SK-N-SH treated with all-trans-retinoic acid at 6 μM for 48 hours (cell line): ENCODE results near the gene SMIM41.

Experiments used
- ATAC-seq: fragments of 200-7000 bp; cut with Tn5 transposase; 3 replicates; pipeline ENCODE4 v1.9.1; 2020; ENCODE audit warnings: mild to moderate bottlenecking, moderate library complexity
- ARNTL ChIP-seq: fragments of 450-650 bp; formaldehyde crosslinking; IDR thresholded peaks from 2 replicates; pipeline ENCODE4 v1.5.0; 2020; ENCODE audit warnings: low read depth, mild to moderate bottlenecking, moderate library complexity, borderline replicate concordance
- BACH2 ChIP-seq: fragments of 250-450 bp; sonication (Bioruptor Pico); IDR thresholded peaks from 2 replicates; pipeline ENCODE4 v1.9.0; 2021; ENCODE audit warnings: mild to moderate bottlenecking, borderline replicate concordance
- CSDC2 ChIP-seq: fragments of 250-450 bp; sonication (Bioruptor Pico); IDR thresholded peaks from 2 replicates; pipeline ENCODE4 v1.5.0; 2020; ENCODE audit warnings: mild to moderate bottlenecking, moderate library complexity
- ESRRG ChIP-seq: fragments of 250-450 bp; sonication (Bioruptor Pico); IDR thresholded peaks from 2 replicates; pipeline ENCODE4 v1.6.1; 2021; ENCODE audit warnings: mild to moderate bottlenecking
- GLIS3 ChIP-seq: fragments of 250-450 bp; sonication (Bioruptor Pico); IDR thresholded peaks from 2 replicates; pipeline ENCODE4 v1.5.0; 2020; ENCODE audit warnings: mild to moderate bottlenecking, moderate library complexity
- OSR1 ChIP-seq: fragments of 250-450 bp; sonication (Bioruptor Pico); IDR thresholded peaks from 2 replicates; pipeline ENCODE4 v1.8.0; 2022; ENCODE audit warnings: moderate library complexity, mild to moderate bottlenecking, inconsistent platforms
- PPARA ChIP-seq: fragments of 250-450 bp; sonication (Bioruptor Pico); IDR thresholded peaks from 2 replicates; pipeline ENCODE4 v1.5.0; 2020; ENCODE audit warnings: mild to moderate bottlenecking, borderline replicate concordance
- RARB ChIP-seq: fragments of 250-450 bp; sonication (Bioruptor Pico); IDR thresholded peaks from 2 replicates; pipeline ENCODE4 v1.8.0; 2021; ENCODE audit warnings: mild to moderate bottlenecking, moderate library complexity
- SNAI2 ChIP-seq: fragments of 250-450 bp; sonication (Bioruptor Pico); IDR thresholded peaks from 2 replicates; pipeline ENCODE4 v1.5.0; 2020; ENCODE audit warnings: mild to moderate bottlenecking, moderate library complexity
- TCF4 ChIP-seq: fragments of 250-450 bp; sonication (Bioruptor Pico); IDR thresholded peaks from 2 replicates; pipeline ENCODE4 v1.8.0; 2021; ENCODE audit warnings: mild to moderate bottlenecking, moderate library complexity, borderline replicate concordance
- TOX ChIP-seq: fragments of 250-450 bp; sonication (Bioruptor Pico); IDR thresholded peaks from 2 replicates; pipeline ENCODE4 v1.8.0; 2021; ENCODE audit warnings: mild to moderate bottlenecking, moderate library complexity, borderline replicate concordance
- ZFP3 ChIP-seq: fragments of 250-450 bp; sonication (Bioruptor Pico); IDR thresholded peaks from 2 replicates; pipeline ENCODE4 v1.5.0; 2020; ENCODE audit warnings: mild to moderate bottlenecking, moderate library complexity
- ZNF565 ChIP-seq: fragments of 450-650 bp; formaldehyde crosslinking; conservative IDR thresholded peaks from 2 replicates; pipeline ENCODE4 v1.5.0; 2020; ENCODE audit warnings: low read depth, mild to moderate bottlenecking, moderate library complexity
- ZNF70 ChIP-seq: fragments of 450-650 bp; formaldehyde crosslinking; IDR thresholded peaks from 2 replicates; pipeline ENCODE4 v1.5.0; 2020; ENCODE audit warnings: mild to moderate bottlenecking, moderate library complexity
- ZNF8 ChIP-seq: fragments of 450-650 bp; formaldehyde crosslinking; IDR thresholded peaks from 2 replicates; pipeline ENCODE4 v1.5.0; 2020; ENCODE audit warnings: mild to moderate bottlenecking, moderate library complexity
- TF ChIP-seq, protein P1 (sequence below): fragments of 250-450 bp; sonication (Bioruptor Pico); IDR thresholded peaks from 2 replicates; pipeline ENCODE4 v1.8.0; 2020; ENCODE audit warnings: mild to moderate bottlenecking, moderate library complexity, borderline replicate concordance
- TF ChIP-seq, protein P2 (sequence below): fragments of 250-450 bp; sonication (Bioruptor Pico); IDR thresholded peaks from 2 replicates; pipeline ENCODE4 v1.5.1; 2021; ENCODE audit warnings: mild to moderate bottlenecking, moderate library complexity
- TF ChIP-seq, protein P3 (sequence below): fragments of 250-450 bp; sonication (Bioruptor Pico); IDR thresholded peaks from 2 replicates; pipeline ENCODE4 v1.8.0; 2021; ENCODE audit warnings: low read depth, mild to moderate bottlenecking, moderate library complexity, borderline replicate concordance
- TF ChIP-seq, protein P4 (sequence below): fragments of 250-450 bp; sonication (Bioruptor Pico); IDR thresholded peaks from 2 replicates; pipeline ENCODE4 v1.5.0; 2020; ENCODE audit warnings: mild to moderate bottlenecking, moderate library complexity
- TF ChIP-seq, protein P5 (sequence below): fragments of 250-450 bp; sonication (Bioruptor Pico); IDR thresholded peaks from 2 replicates; pipeline ENCODE4 v1.5.1; 2020; ENCODE audit warnings: low read depth, mild to moderate bottlenecking, moderate library complexity

The SMIM41 gene

DNA sequence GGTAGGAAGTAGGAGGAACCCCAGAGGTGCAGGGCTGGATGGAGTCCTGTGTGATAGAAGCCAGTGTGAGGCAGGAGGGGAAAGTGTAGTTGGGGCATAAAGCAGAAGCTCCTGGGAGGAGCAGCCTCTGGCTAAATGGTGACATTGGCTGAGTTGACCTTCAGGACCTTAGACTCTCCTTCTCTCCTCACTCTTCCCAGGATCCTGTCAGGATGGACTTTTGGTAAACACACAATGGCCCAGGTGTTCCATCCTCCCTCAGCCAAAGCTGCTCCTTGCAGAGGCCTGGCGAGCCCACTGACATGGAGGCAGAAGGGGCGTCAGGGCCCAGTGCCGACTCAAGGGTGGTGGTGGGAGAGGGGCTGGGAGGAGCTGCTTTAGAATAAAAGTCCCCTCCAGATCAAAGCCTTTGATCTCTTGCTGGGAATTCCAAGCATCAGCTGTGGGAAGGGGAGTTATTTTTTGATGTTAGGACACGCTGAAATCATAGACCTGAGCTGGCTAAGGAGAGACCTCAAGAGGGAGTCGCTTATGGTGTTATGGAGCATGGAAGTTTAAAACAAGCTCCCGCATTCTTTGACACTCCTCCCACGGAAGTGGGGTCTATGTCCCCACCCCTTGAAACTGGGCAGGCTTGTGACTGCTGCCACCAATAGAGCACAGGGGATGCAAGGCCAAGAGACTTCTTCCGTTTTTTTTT, 44.1 kb downstream of the SMIM41 start:
- TF ChIP-seq ZNF8 (CRISPR knock-in tag), result no peak
- no peak for TF ChIP-seq PPARA (CRISPR knock-in tag)
- TF ChIP-seq, protein P1, sequence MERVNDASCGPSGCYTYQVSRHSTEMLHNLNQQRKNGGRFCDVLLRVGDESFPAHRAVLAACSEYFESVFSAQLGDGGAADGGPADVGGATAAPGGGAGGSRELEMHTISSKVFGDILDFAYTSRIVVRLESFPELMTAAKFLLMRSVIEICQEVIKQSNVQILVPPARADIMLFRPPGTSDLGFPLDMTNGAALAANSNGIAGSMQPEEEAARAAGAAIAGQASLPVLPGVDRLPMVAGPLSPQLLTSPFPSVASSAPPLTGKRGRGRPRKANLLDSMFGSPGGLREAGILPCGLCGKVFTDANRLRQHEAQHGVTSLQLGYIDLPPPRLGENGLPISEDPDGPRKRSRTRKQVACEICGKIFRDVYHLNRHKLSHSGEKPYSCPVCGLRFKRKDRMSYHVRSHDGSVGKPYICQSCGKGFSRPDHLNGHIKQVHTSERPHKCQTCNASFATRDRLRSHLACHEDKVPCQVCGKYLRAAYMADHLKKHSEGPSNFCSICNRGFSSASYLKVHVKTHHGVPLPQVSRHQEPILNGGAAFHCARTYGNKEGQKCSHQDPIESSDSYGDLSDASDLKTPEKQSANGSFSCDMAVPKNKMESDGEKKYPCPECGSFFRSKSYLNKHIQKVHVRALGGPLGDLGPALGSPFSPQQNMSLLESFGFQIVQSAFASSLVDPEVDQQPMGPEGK (CRISPR knock-in tag), result no peak
- TF ChIP-seq BACH2 (CRISPR knock-in tag), result no peak
- TF ChIP-seq ZFP3, result no peak
- no peak for TF ChIP-seq ESRRG
- TF ChIP-seq, protein P2, sequence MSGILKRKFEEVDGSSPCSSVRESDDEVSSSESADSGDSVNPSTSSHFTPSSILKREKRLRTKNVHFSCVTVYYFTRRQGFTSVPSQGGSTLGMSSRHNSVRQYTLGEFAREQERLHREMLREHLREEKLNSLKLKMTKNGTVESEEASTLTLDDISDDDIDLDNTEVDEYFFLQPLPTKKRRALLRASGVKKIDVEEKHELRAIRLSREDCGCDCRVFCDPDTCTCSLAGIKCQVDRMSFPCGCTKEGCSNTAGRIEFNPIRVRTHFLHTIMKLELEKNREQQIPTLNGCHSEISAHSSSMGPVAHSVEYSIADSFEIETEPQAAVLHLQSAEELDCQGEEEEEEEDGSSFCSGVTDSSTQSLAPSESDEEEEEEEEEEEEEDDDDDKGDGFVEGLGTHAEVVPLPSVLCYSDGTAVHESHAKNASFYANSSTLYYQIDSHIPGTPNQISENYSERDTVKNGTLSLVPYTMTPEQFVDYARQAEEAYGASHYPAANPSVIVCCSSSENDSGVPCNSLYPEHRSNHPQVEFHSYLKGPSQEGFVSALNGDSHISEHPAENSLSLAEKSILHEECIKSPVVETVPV (CRISPR knock-in tag), result no peak
- TF ChIP-seq ZNF565 (CRISPR knock-in tag), result no peak
- no peak for TF ChIP-seq OSR1 (CRISPR knock-in tag)
- TF ChIP-seq TCF4 (CRISPR knock-in tag), result no peak
- no peak for TF ChIP-seq TOX (CRISPR knock-in tag)
- TF ChIP-seq, protein P3, sequence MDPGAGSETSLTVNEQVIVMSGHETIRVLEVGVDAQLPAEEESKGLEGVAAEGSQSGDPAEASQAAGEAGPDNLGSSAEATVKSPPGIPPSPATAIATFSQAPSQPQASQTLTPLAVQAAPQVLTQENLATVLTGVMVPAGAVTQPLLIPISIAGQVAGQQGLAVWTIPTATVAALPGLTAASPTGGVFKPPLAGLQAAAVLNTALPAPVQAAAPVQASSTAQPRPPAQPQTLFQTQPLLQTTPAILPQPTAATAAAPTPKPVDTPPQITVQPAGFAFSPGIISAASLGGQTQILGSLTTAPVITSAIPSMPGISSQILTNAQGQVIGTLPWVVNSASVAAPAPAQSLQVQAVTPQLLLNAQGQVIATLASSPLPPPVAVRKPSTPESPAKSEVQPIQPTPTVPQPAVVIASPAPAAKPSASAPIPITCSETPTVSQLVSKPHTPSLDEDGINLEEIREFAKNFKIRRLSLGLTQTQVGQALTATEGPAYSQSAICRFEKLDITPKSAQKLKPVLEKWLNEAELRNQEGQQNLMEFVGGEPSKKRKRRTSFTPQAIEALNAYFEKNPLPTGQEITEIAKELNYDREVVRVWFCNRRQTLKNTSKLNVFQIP (CRISPR knock-in tag), result no peak
- TF ChIP-seq CSDC2 (CRISPR knock-in tag), result no peak
- TF ChIP-seq, protein P4, sequence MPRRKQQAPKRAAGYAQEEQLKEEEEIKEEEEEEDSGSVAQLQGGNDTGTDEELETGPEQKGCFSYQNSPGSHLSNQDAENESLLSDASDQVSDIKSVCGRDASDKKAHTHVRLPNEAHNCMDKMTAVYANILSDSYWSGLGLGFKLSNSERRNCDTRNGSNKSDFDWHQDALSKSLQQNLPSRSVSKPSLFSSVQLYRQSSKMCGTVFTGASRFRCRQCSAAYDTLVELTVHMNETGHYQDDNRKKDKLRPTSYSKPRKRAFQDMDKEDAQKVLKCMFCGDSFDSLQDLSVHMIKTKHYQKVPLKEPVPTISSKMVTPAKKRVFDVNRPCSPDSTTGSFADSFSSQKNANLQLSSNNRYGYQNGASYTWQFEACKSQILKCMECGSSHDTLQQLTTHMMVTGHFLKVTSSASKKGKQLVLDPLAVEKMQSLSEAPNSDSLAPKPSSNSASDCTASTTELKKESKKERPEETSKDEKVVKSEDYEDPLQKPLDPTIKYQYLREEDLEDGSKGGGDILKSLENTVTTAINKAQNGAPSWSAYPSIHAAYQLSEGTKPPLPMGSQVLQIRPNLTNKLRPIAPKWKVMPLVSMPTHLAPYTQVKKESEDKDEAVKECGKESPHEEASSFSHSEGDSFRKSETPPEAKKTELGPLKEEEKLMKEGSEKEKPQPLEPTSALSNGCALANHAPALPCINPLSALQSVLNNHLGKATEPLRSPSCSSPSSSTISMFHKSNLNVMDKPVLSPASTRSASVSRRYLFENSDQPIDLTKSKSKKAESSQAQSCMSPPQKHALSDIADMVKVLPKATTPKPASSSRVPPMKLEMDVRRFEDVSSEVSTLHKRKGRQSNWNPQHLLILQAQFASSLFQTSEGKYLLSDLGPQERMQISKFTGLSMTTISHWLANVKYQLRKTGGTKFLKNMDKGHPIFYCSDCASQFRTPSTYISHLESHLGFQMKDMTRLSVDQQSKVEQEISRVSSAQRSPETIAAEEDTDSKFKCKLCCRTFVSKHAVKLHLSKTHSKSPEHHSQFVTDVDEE (CRISPR knock-in tag), result no peak
- no peak for TF ChIP-seq RARB (CRISPR knock-in tag)
- TF ChIP-seq GLIS3 (CRISPR knock-in tag), result no peak
- TF ChIP-seq SNAI2 (CRISPR knock-in tag), result no peak
- no peak for TF ChIP-seq ARNTL (CRISPR knock-in tag)
- TF ChIP-seq ZNF70 (CRISPR knock-in tag), result no peak
- TF ChIP-seq, protein P5, sequence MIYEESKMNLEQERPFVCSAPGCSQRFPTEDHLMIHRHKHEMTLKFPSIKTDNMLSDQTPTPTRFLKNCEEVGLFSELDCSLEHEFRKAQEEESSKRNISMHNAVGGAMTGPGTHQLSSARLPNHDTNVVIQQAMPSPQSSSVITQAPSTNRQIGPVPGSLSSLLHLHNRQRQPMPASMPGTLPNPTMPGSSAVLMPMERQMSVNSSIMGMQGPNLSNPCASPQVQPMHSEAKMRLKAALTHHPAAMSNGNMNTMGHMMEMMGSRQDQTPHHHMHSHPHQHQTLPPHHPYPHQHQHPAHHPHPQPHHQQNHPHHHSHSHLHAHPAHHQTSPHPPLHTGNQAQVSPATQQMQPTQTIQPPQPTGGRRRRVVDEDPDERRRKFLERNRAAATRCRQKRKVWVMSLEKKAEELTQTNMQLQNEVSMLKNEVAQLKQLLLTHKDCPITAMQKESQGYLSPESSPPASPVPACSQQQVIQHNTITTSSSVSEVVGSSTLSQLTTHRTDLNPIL (CRISPR knock-in tag), result no peak
- no peak for ATAC-seq

DNA sequence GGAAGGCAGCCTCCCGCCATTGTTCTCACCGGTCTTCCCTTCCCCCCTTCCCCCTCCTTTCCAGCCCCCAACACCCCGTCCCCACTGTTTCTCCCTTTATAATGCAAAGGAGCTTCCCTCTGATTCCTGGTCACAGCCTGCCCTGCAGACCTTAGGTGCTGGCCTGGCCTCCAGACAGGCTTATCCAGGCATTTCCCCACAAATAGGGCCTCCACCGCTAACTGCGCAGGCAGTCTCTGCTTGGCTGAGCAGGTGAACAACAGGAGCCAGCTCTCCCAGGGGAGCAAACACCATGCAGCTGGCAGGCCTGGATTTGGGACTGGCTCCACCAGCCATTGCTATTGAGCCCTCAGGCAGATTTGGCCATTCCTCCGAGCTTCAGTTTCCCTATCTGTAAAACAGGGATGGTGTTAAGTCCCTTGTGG, 46.0 kb downstream of the SMIM41 start:
- TF ChIP-seq ARNTL (CRISPR knock-in tag) (no peak), SNAI2 (CRISPR knock-in tag) (no peak), PPARA (CRISPR knock-in tag) (no peak), ZNF70 (CRISPR knock-in tag) (no peak)
- TF ChIP-seq, protein P4 (CRISPR knock-in tag), result no peak
- no peak for ATAC-seq
